HepG2 (cell line): ENCODE data around the gene TAPBP. TPM values are rescaled to one million over a fixed set of nuclear protein-coding genes. Genes with fewer than 3 reads are reported as not detected.

ENCODE experiments used
- CBX5 ChIP-seq: sonication (generic); formaldehyde crosslinking; IDR thresholded peaks from 2 replicates; pipeline ENCODE4 v1.4.0; 2020; ENCODE audit warnings: missing genetic modification reagents, borderline replicate concordance
- GATAD1 ChIP-seq: IDR thresholded peaks from 2 replicates; pipeline ENCODE4 v1.6.1; 2016; ENCODE audit warnings: missing genetic modification reagents, missing compliant biosample characterization
- MNT ChIP-seq: fragments of 450-650 bp; IDR thresholded peaks from 2 replicates; pipeline ENCODE4 v1.6.1; 2016
- MYC ChIP-seq: sonication (generic); formaldehyde crosslinking; IDR thresholded peaks from 2 replicates; pipeline ENCODE4 v1.9.0; 2021; ENCODE audit warnings: missing genetic modification reagents, borderline replicate concordance
- NFAT5 ChIP-seq: sonication (generic); formaldehyde crosslinking; IDR thresholded peaks from 2 replicates; pipeline ENCODE4 v1.4.0; 2020; ENCODE audit warnings: missing genetic modification reagents
- PHF8 ChIP-seq: sonication (generic); formaldehyde crosslinking; IDR thresholded peaks from 2 replicates; pipeline ENCODE4 v1.5.0; 2020; ENCODE audit warnings: missing genetic modification reagents
- POLR2AphosphoS2 ChIP-seq: IDR thresholded peaks from 2 replicates; pipeline ENCODE4 v1.6.1; 2011; ENCODE audit warnings: low read depth, low read length, improper control_type of control experiment
- POLR2G ChIP-seq: fragments of 200-400 bp; formaldehyde crosslinking; IDR thresholded peaks from 2 replicates; pipeline ENCODE4 v1.6.1; 2018; ENCODE audit warnings: mild to moderate bottlenecking, low read depth, low read length, moderate library complexity
- SIX1 ChIP-seq: sonication (generic); formaldehyde crosslinking; IDR thresholded peaks from 2 replicates; pipeline ENCODE4 v1.4.0; 2020; ENCODE audit warnings: missing genetic modification reagents, borderline replicate concordance
- SSRP1 ChIP-seq: IDR thresholded peaks from 2 replicates; pipeline ENCODE4 v1.6.1; 2016; ENCODE audit warnings: control low read depth
- TCF7 ChIP-seq: sonication (generic); IDR thresholded peaks from 2 replicates; pipeline ENCODE4 v1.6.1; 2016; ENCODE audit warnings: antibody characterized with exemption, low read depth
- THAP11 ChIP-seq: IDR thresholded peaks from 2 replicates; pipeline ENCODE4 v1.6.1; 2016; ENCODE audit warnings: missing biosample characterization, missing genetic modification reagents
- ZBTB25 ChIP-seq: IDR thresholded peaks from 2 replicates; pipeline ENCODE4 v1.6.1; 2018; ENCODE audit warnings: missing genetic modification reagents
- ZNF597 ChIP-seq: sonication (generic); formaldehyde crosslinking; IDR thresholded peaks from 2 replicates; pipeline ENCODE4 v1.5.0; 2020; ENCODE audit warnings: missing genetic modification reagents
- ZNF703 ChIP-seq: sonication (generic); formaldehyde crosslinking; IDR thresholded peaks from 2 replicates; pipeline ENCODE4 v1.5.1; 2020; ENCODE audit warnings: missing genetic modification reagents, mild to moderate bottlenecking, moderate library complexity, borderline replicate concordance
- ZNF704 ChIP-seq: sonication (generic); formaldehyde crosslinking; IDR thresholded peaks from 2 replicates; pipeline ENCODE4 v1.8.1; 2023; ENCODE audit warnings: mild to moderate bottlenecking, inconsistent platforms, moderate library complexity, missing genetic modification reagents, borderline replicate concordance
- ZNF766 ChIP-seq: sonication (generic); formaldehyde crosslinking; IDR thresholded peaks from 2 replicates; pipeline ENCODE4 v1.5.0; 2020; ENCODE audit warnings: missing genetic modification reagents, borderline replicate concordance
- polyA plus RNA-seq, 8 experiments: library from polyadenylated mRNA; depleted of rRNA in 3 of 8; stranded (reverse) in 7 of 8; unstranded in 1 of 8; fragments of >200 nt; fragmentation: Illumina TruSeq in 4 of 8; extraction: Trizol in 4 of 8; gene quantifications; 2 replicates each; pipeline versions ENCODE4 v1.2.1 to v1.2.3, GENCODE V29; 2011 to 2016; ENCODE audit warnings: low read depth in 4 of 8, missing spikeins in 1 of 8, mixed read lengths in 1 of 8; ENCODE audit not compliant: insufficient read depth in 1 of 8
- total RNA-seq, 5 experiments: library from RNA; depleted of rRNA; stranded (reverse); fragments of >200 nt; fragmentation: Illumina TruSeq; extraction: Trizol; gene quantifications; 2 replicates each; pipeline ENCODE4 v1.2.3, GENCODE V29; 2016; ENCODE audit warnings: low read depth in 1 of 5

The TAPBP gene
- total and polyA plus RNA-seq, 2 of the 13 experiments (the other 11 are each of a cell fraction or from before 2014, with no cell fraction given), result 27.4 to 32.3 TPM

- TF ChIP-seq NFAT5 (CRISPR knock-in tag) (no peak), SIX1 (CRISPR knock-in tag) (no peak), POLR2G (peak; percentile 76; the same call in 1 of the 2 replicates), POLR2AphosphoS2 (no peak), ZNF766 (CRISPR knock-in tag) (no peak), ZNF703 (no peak), SSRP1 (no peak), ZBTB25 (CRISPR knock-in tag) (peak; percentile 63; the same call in 1 of the 2 replicates), CBX5 (no peak), THAP11 (no peak; the same call in 1 of the 2 replicates), ZNF597 (CRISPR knock-in tag) (no peak), TCF7 (no peak), MYC (CRISPR knock-in tag) (peak; percentile 42; the same call in 1 of the 2 replicates), PHF8 (CRISPR knock-in tag) (peak; percentile 92), ZNF704 (no peak), GATAD1 (peak; percentile 37; the same call in 1 of the 2 replicates), MNT (no peak)
Observed at GRCh38 chr6:33313709-33314514, at the start of gene TAPBP (continued).
